ENCODE measurements around the gene LITAF.
A peak's percentile ranks its signal among the peaks of the same experiment; 100 is the strongest.

GRCh38 chr16:11613381-11614303 is 26.9 kb upstream of the LITAF start:
- TF ChIP-seq POLR2A (IDR thresholded peaks at IDR 0.05; ENCODE audit: low read depth, low read length) (no peak), TAF1 (IDR thresholded peaks at IDR 0.05; ENCODE audit: low read depth, low read length) (peak; percentile 23; the same call in 1 of the 2 replicates), POLR2AphosphoS5 (IDR thresholded peaks at IDR 0.05; ENCODE audit: low read depth, low read length) (no peak), PAX5 (IDR thresholded peaks at IDR 0.05; ENCODE audit: insufficient read depth, low read length, severe bottlenecking) (no peak), SPI1 (IDR thresholded peaks at IDR 0.05; ENCODE audit: low read depth, low read length) (0 out of 2 replicates have a peak, but pooled peaks have one; percentile 35)

All from GM12891 (cell line).